Neural cell (in vitro differentiated cells): Measurements from ENCODE around the gene SIGLEC12. TPM values are rescaled to one million over a fixed set of nuclear protein-coding genes. Genes with fewer than 3 reads are reported as not detected.

Experiments
- H2AFZ ChIP-seq: fragments of 200-600, 300-800 bp; sonication (generic), shearing (Covaris generic); 2 replicates; pipeline ENCODE4 v1.6.0; 2014; ENCODE audit warnings: low read depth, mild to moderate bottlenecking, antibody characterized with exemption, low read length, moderate library complexity
- H3F3A ChIP-seq: fragments of 200-600 bp; shearing (Covaris generic); 2 replicates; pipeline ENCODE4 v1.6.1; 2016; ENCODE audit warnings: mild to moderate bottlenecking, moderate library complexity, mixed read lengths, antibody characterized with exemption, low read length; ENCODE audit not compliant: insufficient read depth, poor library complexity, severe bottlenecking
- H3K27ac ChIP-seq: fragments of 200-600, 300-800 bp; sonication (generic), shearing (Covaris generic); 2 replicates; pipeline ENCODE4 v1.5.1; 2014; ENCODE audit warnings: mild to moderate bottlenecking, low read length, moderate library complexity
- H3K27me3 ChIP-seq: fragments of 300-800, 200-600 bp; sonication (generic), shearing (Covaris generic); 2 replicates; pipeline ENCODE4 v1.6.0; 2014; ENCODE audit warnings: mild to moderate bottlenecking, low read depth, low read length, moderate library complexity; ENCODE audit not compliant: insufficient read depth
- H3K36me3 ChIP-seq: fragments of 300-800, 200-600 bp; sonication (generic), shearing (Covaris generic); 2 replicates; pipeline ENCODE4 v1.5.1; 2014; ENCODE audit warnings: mild to moderate bottlenecking, antibody characterized with exemption, low read length, moderate library complexity; ENCODE audit not compliant: insufficient read depth
- H3K4me2 ChIP-seq: fragments of 300-800, 200-600 bp; sonication (generic), shearing (Covaris generic); 2 replicates; pipeline ENCODE4 v1.6.0; 2014; ENCODE audit warnings: mild to moderate bottlenecking, low read length
- H3K4me3 ChIP-seq: fragments of 300-800, 200-600 bp; sonication (generic), shearing (Covaris generic); 2 replicates; pipeline ENCODE4 v1.5.1; 2014; ENCODE audit warnings: mild to moderate bottlenecking, low read length, moderate library complexity
- H3K79me2 ChIP-seq: fragments of 200-600 bp; shearing (Covaris generic); replicated peaks from 2 replicates; pipeline ENCODE4 v1.6.0; 2014; ENCODE audit warnings: mild to moderate bottlenecking, low read length, moderate library complexity; ENCODE audit not compliant: insufficient read depth
- H3K9ac ChIP-seq: fragments of 300-800, 200-600 bp; sonication (generic), shearing (Covaris generic); 2 replicates; pipeline ENCODE4 v1.6.1; 2016; ENCODE audit warnings: mild to moderate bottlenecking, low read length, mixed read lengths
- H3K9me2 ChIP-seq: fragments of 200-600 bp; shearing (Covaris generic); 2 replicates; pipeline ENCODE4 v1.6.1; 2016; ENCODE audit warnings: mild to moderate bottlenecking, low read length, mixed read lengths; ENCODE audit not compliant: insufficient read depth
- H3K9me3 ChIP-seq: fragments of 200-600, 300-800 bp; sonication (generic), shearing (Covaris generic); 2 replicates; pipeline ENCODE4 v1.6.1; 2016; ENCODE audit warnings: mild to moderate bottlenecking, mixed run types, low read length, moderate library complexity, mixed read lengths
- H4K20me1 ChIP-seq: fragments of 200-600 bp; shearing (Covaris generic); 2 replicates; pipeline ENCODE4 v1.6.1; 2016; ENCODE audit warnings: mild to moderate bottlenecking, mixed run types; ENCODE audit not compliant: insufficient read depth
- CTCF ChIP-seq: fragments of 450-650 bp; IDR thresholded peaks from 2 replicates; pipeline ENCODE4 v1.5.1; 2014; ENCODE audit warnings: antibody characterized with exemption, mild to moderate bottlenecking, moderate library complexity; ENCODE audit not compliant: poor library complexity, severe bottlenecking
- EP300 ChIP-seq: fragments of 450-650 bp; conservative IDR thresholded peaks from 2 replicates; pipeline ENCODE4 v1.6.1; 2014; ENCODE audit warnings: antibody characterized with exemption, mild to moderate bottlenecking, moderate library complexity; ENCODE audit not compliant: poor library complexity, severe bottlenecking
- EZH2 ChIP-seq: fragments of 200-600, 300-800 bp; shearing (Covaris generic), sonication (generic); IDR thresholded peaks from 2 replicates; pipeline ENCODE4 v1.6.1; 2014; ENCODE audit warnings: antibody characterized with exemption, low read length, borderline replicate concordance, mild to moderate bottlenecking; ENCODE audit not compliant: insufficient read depth, poor library complexity, severe bottlenecking
- MXI1 ChIP-seq: fragments of 450-650 bp; conservative IDR thresholded peaks from 2 replicates; pipeline ENCODE4 v1.6.1; 2014; ENCODE audit warnings: antibody characterized with exemption, mild to moderate bottlenecking; ENCODE audit not compliant: poor library complexity, severe bottlenecking
- POLR2AphosphoS5 ChIP-seq: IDR thresholded peaks from 2 replicates; pipeline ENCODE4 v1.6.1; 2012
- RAD21 ChIP-seq: fragments of 450-650 bp; conservative IDR thresholded peaks from 2 replicates; pipeline ENCODE4 v1.6.1; 2014; ENCODE audit warnings: antibody characterized with exemption, mild to moderate bottlenecking, moderate library complexity
- REST ChIP-seq: IDR thresholded peaks from 2 replicates; pipeline ENCODE4 v1.6.1; 2012; ENCODE audit warnings: borderline replicate concordance
- SMC3 ChIP-seq: fragments of 450-650 bp; conservative IDR thresholded peaks from 2 replicates; pipeline ENCODE4 v1.6.1; 2014; ENCODE audit warnings: antibody characterized with exemption, mild to moderate bottlenecking, moderate library complexity; ENCODE audit not compliant: poor library complexity
- TAF1 ChIP-seq: IDR thresholded peaks from 2 replicates; pipeline ENCODE4 v1.6.1; 2012; ENCODE audit warnings: low read depth
- polyA plus RNA-seq: library from polyadenylated mRNA; depleted of rRNA; stranded (reverse); fragments of >200 nt; gene quantifications from 2 replicates; pipeline ENCODE4 v1.2.3, GENCODE V29; 2014

Gene SIGLEC12
- polyA plus RNA-seq, 1 donor from 2014 or later, result not detected

- Histone ChIP-seq H3K9ac (no peak overlapping the region), H3K4me3 (no peak overlapping the region)
Observed at GRCh38 chr19:51473009-51473707, 28.4 kb downstream of the SIGLEC12 start.

GRCh38 chr19:51472607-51473006 is 29.0 kb downstream of the SIGLEC12 start:
- H3K27me3 ChIP-seq, result no peaks in the 10 kb centered on the region
- no peaks in the 10 kb centered on the region for H3K36me3 ChIP-seq
- no peak for TF ChIP-seq EZH2
- TF ChIP-seq MXI1, result no peak
- no peak for TF ChIP-seq SMC3
- no peak for TF ChIP-seq TAF1
- no peak for TF ChIP-seq RAD21
- no peak for TF ChIP-seq CTCF
- TF ChIP-seq EP300, result no peak
- TF ChIP-seq REST, result no peak
- TF ChIP-seq POLR2AphosphoS5, result no peak

More at GRCh38 chr19:51473009-51473707, 28.4 kb downstream of the SIGLEC12 start:
- no peaks in the 10 kb centered on the region for H4K20me1 ChIP-seq
- no peaks in the 10 kb centered on the region for H3K27me3 ChIP-seq
- no peaks in the 10 kb centered on the region for H3K36me3 ChIP-seq
- H3K9me2 ChIP-seq, result no peaks in the 10 kb centered on the region
- H2AFZ ChIP-seq, result no peak overlapping the region
- no peak overlapping the region for H3K27ac ChIP-seq
- no peak overlapping the region for H3K4me2 ChIP-seq
- TF ChIP-seq RAD21 (peak; percentile 47), EZH2 (no peak), CTCF (peak; percentile 59), SMC3 (peak; percentile 59)
- H3K9me3 ChIP-seq, result no peaks in the 10 kb centered on the region
- no peaks in the 10 kb centered on the region for H3F3A ChIP-seq
- H3K79me2 ChIP-seq, result no peaks in the 10 kb centered on the region

More at GRCh38 chr19:51472607-51473006, 29.0 kb downstream of the SIGLEC12 start:
- Histone ChIP-seq H3K4me3 (no peak overlapping the region), H3K9me3 (no peaks in the 10 kb centered on the region), H3K79me2 (no peaks in the 10 kb centered on the region), H3K4me2 (no peak overlapping the region), H3F3A (no peaks in the 10 kb centered on the region), H3K9me2 (no peaks in the 10 kb centered on the region), H3K9ac (no peak overlapping the region), H2AFZ (no peak overlapping the region), H3K27ac (no peak overlapping the region), H4K20me1 (no peaks in the 10 kb centered on the region)
